ENCODE data around the gene PHF2.

The PHF2 gene

DNA sequence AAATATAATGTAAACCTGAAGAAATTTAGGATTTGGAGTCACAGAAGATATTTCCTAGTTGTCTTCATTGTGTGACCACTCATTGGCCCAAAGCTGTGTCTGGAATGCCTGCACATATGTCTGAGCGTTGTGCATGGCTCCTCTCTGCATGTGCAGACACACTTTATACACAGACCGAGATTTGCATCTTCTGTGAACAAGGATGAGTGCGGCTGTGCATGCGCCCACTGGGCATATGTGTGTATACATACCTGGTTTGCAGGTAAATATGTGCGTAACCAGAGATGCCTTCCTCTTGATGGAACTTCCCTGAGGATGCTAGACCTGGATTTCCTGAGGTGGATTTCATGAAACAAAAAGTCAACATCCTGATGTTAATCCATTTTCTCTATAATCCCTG is 19.1 kb downstream of the PHF2 start:
- peak in 6 of 42 donors; percentile 5 to 24 (median 14) for DNase-seq
- intact Hi-C loops (cut with DNase I), result no loop called here

DNA sequence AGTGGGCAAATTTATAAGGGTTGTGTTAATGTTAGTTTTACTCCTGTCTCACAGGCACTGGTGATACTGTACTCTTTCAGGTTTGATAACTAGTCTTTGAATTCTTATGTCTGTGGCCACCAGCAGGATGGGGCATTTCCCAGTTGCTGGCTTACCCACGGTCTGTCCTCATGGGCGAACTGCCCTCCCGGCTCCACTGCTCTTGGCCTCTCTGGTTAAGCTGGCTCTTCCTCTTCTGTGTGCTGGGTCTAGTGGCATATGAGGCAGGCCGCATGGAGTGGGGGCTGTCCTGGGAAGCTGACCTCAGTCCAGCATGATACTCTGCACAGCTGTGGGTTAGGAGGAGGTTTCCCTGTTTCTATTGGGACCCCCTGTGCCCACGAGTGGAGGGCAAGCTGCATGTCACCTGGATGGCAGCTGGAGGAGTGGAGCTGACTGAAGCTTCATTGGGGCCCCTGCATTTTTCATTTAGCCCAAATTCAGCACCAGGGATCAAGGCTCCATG is 19.5 kb downstream of the PHF2 start:
- DNase-seq, result peak in 5 of 42 donors; percentile 1 to 24 (median 16)
- intact Hi-C loops (cut with DNase I), result no loop called here

DNA sequence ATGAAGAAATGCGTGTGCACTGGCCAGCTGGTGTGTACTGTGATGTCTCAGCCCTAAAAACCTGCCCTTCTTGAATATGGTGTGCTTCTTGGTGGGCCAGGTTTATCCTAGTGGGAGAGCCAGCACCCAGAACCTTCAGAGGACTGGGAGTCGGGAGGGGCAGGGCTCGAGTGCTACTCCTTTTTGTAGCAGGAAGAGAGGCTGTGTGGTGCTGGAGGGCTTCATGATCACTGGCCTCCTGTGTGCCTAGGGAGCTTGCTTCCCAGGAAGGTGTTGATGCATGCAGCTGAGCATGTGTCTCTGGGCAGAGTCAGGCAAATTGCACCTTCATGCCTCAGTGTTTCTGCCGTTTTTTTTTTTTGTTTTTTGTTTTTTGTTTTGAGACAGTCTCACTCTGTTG is 20.0 kb downstream of the PHF2 start:
- DNase-seq, result peak in 4 of 42 donors; percentile 3 to 26 (median 12)
- intact Hi-C loops (cut with DNase I), result no loop called here

DNA sequence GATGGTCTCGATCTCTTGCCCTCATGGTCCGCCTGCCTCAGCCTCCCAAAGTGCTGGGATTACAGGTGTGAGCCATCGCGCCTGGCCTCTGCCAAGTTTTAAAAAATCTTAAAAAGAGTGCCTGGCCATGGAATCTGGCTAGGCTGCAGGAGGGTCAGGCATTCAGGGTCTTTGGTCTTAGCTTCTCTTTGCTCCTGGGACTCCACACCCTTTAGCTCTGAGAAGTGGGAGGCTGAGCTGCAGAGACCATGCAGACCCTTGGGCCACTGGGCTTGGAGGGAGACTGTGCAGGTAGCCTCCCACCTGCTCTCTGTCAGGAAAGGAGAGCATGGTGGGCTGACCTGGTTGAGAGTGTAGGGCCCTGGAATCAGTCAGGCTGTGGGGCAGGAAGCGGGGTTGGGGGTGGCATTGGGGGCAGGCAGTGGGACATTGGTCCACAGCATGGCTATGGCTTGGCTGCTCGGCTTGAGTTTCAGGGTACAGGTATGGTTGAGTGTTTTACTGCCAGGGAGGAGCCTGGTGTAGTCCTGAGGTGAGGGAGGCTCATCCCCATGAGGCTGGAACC is 20.8 kb downstream of the PHF2 start:
- intact Hi-C loops (cut with DNase I), result no loop called here
- DNase-seq, result peak in 9 of 42 donors; percentile 2 to 30 (median 8)

DNA sequence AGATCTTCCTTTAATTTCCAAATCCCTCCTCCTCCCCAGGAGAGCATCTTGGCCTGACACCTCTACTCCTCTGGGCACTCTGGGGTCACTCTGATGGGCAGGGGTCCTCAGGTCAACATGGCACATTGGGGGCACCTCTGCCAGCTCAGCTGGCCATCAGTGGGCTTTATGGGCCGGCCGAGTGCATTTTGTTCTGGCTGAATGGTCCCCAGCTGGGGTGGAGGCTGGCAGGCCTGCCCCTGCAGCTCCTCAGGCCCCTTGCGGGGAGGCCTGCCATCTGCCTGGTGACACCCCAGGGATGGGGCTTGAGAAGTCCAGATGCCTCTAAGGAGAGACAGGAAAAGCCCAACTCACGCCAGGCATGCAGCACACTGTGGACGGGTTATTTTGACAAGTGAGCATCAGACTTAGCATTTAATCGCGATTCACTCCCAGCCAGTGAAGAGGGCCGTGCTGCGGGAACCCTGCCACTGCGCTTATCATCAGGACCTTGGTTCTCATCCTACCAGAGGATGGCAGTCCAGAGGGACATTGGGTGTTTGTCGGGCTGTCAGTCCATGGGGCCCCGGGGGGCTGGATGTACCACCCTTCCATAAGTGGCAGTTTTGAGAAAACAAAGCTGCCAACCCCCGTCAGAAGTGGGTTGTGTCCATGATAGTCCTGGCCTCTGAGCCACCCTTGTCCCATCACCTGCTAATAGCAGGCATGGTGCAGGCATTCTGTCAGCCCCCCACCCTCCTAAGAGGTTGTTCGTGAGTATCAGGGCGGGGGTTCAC is 21.7 kb downstream of the PHF2 start:
- intact Hi-C loops (cut with DNase I), result no loop called here
- DNase-seq, result peak in 10 of 42 donors; percentile 5 to 33 (median 13)

DNA sequence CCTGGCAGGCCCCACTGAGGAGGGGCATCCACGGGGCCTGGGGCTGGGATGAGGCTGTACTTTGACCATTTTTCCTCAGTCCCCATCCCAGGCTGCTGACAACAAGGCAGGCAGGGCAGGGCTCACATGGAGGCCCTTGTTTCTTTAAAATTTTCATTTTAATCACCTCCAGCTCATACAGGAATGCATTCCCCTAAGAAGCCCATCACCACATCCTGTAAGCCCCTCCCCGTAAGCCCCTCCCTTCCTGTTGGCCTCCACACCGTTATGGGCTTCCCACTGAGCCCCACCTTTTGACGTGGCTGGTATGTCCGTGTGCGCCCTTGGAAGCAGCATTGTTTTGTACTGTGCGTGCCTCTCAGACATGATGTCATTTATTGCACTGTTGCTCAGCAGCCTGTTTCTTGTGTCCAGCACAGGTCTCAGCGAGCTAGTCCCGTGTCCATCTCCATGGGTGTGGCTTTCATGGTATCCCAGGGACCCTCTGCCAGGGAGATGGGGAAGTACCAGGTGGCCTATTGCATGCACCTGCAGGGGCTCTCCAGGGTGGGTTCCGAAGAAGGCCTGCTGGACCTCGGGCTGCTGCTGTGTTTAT is 22.4 kb downstream of the PHF2 start:
- peak in 5 of 42 donors; percentile 3 to 32 (median 7) for DNase-seq
- intact Hi-C loops (cut with DNase I), result no loop called here

DNA sequence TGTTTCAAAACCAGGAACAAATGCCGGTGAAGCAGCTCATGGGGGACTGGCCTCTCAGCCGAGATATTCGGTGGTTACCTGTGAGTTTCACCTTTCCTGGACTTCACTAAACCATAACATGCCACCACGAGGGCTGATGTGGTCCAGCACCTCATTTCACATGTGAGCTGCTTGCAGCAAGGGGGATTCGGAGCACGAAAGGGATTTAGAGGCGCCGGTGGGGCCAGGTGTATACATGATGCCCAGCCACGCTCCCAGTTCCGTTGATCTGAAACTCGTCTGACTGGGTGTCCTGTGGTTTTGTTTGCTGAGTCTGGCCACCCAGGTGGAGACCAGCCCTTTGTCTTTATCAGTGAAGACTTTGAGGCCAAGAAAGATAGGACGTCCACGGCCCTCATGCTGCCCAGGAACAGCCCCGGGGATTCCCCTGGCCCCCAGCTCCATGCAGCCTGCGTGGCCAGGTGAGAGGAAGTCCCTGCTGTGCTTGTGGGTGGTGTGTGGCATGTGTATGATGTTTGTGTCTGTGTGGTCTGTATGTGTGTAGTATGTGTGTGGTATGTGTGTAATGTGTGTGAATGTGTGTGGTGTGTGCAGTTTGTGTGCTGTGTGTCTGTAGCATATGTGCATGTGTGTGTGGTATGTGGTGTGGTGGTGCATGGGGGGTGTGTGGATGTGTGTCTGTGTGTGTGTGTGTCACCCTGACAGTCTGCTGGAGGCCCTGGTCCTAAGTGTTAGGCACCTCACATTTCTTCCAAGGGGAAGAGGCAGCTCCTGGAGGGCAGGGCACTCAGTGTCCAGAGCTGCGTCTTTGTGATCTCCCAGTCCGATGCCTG is 23.4 kb downstream of the PHF2 start:
- intact Hi-C loops (cut with DNase I), result no loop called here
- peak in 7 of 42 donors; percentile 8 to 29 (median 14) for DNase-seq

DNA sequence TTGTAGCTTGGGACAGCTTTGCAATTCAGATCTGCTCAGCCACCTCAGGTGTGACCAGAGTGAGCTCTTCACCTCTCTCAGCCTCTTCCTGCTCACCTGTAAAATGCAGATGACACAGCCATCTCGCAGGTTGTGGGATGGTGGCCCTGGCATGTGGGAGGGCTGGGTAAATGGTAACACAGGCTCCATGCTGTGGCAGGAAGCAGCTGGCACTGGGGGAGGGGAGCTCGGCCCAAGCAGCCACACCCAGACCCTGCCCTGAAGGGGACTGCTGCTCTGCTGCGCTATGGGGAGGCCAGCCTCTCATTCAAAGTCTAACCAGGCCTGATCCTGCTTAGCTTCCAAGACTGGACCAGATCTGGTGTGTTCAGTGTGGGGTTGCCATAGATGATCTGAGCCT is 24.1 kb downstream of the PHF2 start:
- peak in 3 of 42 donors; percentile 18 to 36 (median 23) for DNase-seq
- intact Hi-C loops (cut with DNase I), result no loop called here

DNA sequence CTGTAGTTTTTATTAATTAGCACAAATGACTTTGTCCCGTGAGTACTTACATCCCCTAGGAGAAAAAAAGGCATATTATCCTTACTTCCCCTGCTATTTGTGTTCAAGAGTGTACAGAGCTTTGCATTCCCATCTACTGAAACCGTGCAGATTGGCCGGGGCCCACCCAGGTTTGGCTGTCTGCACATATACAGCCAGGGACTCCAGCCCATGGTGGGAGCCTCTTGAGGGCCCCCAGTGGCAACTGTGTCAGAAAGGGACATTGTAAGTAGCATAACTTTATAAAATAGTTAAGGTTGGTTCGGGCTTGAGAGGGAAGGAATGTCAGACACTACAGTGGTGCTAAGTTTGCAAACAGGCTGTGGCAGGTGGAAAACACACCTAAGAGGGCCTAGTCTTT is 24.7 kb downstream of the PHF2 start:
- peak in 3 of 42 donors; percentile 20 to 36 (median 25) for DNase-seq
- intact Hi-C loops (cut with DNase I), result no loop called here

DNA sequence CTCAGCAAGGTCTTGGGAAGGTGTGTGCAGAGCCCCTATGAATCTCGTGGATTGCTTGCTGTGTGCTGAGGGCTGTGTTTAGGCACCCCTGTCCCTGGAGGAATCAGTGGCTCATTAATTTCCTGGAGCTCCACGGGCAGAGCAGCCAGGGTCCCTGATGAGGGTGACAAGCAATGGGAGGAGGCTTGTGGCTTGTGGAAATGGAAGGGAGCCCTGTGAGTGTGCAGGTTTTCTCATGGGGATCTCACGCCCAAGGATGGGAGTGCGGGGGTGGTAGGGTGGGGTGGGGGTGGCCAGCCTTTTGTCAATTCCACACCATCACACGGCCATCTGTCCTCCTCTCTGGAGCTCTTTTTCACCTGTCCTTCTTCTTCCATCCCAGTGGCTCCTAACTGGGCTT is 25.3 kb downstream of the PHF2 start:
- peak in 3 of 42 donors; percentile 10 to 22 (median 16) for DNase-seq

DNA sequence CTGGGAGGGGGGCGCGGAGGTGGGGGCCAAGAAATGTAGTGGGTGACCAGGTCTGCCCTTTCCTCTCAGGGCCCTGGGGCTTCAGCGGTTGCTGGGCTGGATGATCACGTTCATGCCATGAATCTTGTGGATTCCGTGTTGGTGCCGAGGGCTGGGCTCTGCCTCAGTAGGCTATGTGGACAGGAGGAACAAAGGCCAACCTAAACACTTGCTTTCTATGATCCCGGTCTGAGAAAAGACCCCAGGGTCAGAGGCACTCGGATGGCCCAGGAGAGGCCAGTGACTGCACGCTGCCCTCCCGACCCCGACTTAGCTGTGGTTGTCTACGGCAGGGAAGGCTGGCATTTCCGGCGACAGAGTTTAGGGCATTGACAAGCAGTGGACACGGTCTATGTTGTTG is 26.6 kb downstream of the PHF2 start:
- intact Hi-C loops (cut with DNase I), result no loop called here
- peak in 1 of 42 donors; percentile 40 for DNase-seq

More for the DNA sequence above, 25.3 kb downstream of the PHF2 start:
- intact Hi-C loops (cut with DNase I), result no loop called here

DNA sequence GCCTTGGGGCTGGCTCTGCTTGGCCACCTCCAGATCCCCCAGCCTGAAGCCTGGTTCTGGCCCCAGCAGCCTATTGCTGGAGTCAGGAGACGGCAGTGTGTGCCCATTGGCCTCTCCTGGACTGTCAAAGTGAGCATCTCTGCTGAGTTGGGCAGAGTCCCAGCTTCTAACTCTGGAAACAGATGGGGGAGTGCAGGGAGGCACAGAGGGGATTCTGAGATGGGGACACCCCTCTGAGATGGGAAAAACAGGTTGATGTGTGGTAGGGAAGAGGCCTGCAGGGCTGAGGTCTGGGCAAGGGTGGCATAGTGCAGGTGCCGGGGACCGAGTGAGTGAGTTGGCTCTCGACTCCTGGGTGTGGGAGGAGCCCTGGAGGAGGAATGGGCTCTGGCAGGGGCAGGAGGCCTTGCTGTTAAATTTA is 27.5 kb downstream of the PHF2 start:
- peak in 4 of 42 donors; percentile 7 to 37 (median 20) for DNase-seq
- intact Hi-C loops (cut with DNase I), result no loop called here

DNA sequence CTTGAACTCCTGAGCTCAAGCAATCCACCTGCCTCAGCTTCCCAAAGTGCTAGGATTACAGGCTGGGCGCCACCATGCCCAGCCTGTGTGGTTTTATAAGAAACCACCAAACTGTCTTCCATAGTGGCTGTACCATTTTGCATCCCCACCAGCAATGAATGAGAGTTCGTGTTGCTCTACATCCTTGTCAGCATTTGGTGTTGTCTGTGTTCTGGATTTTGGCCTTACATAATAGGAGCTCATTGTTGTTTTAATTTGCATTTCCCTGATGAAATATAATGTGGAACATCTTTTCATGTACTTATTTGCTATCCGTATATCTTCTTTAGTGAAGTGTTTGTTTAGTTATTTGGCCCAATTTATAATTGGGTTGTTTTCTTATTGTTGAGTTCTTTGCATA is 29.8 kb downstream of the PHF2 start:
- DNase-seq, result peak in 1 of 42 donors; percentile 6
- intact Hi-C loops (cut with DNase I), result no loop called here

DNA sequence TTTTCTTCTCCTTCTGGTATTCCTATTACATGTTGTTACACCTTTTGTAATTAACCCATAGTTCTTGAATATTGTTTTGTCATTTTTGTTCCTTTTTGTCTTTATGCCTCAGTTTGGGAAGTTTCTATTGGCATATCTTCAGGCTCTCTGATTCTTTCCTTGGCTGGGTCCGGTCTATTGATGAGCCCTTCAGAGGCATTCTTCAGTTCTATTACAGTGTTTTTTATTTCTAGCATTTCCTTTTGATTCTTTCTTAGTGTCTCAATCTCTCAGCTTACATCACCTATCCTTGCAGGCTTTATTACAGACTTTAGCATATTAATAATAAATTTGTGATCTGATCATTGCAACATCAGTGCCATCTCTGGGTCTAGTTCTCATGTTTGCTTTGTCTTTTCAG is 33.8 kb downstream of the PHF2 start:
- no peak for DNase-seq
- intact Hi-C loops (cut with DNase I), result no loop called here

DNA sequence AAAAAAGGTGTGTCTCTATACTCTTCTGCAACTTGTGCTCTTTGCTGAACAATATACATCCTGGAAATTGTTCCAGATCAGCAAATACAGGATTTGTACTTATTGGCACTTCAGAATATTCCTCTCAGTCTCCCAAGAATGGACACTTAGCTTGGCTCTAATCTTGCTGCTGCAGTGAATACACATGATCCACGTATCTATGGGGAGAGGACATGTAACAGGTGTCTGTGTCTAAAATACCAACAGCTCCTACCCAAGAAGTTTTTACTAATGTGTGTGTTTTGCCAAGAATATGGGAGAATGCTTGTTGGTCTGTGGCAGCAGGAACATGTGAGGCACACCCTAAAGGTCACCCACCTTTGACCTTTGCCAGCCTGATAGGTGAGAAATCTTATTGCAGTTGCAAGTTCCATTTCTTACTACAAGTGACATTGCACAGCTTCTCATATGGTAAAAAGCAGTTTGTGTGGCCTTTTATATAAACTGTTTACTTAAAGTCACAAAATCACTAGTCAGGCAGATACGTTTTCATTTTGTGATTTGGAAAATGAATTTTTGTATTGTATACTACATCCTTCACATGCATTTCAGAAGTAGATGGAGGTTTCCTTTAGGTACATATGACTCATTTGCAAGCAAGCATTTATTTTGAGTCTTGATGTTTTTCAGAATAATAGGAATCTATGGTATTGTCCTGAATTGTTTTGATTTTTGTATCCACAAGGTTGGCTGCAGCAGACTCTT is 35.8 kb downstream of the PHF2 start:
- intact Hi-C loops (cut with DNase I), result no loop called here
- no peak for DNase-seq

DNA sequence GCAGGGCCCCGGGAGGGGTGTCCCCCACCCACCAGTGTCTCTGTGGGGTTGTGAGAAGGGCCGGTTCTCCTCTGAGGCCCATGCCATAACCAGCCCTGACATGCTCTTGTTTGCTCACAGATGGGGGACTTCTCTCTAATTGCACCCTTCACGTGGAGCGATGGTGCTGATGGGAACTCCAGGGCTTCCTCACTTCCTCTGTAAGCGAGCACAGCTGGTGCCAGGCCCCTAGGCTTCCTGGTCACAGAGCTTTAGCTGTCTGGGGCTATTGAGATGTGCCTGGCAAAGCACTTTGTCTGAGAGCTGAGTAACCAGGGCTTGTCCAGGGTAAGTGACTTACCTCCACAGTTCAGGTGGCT is 36.4 kb downstream of the PHF2 start:
- DNase-seq, result peak in 5 of 42 donors; percentile 1 to 35 (median 22)
- intact Hi-C loops (cut with DNase I), result no loop called here

DNA sequence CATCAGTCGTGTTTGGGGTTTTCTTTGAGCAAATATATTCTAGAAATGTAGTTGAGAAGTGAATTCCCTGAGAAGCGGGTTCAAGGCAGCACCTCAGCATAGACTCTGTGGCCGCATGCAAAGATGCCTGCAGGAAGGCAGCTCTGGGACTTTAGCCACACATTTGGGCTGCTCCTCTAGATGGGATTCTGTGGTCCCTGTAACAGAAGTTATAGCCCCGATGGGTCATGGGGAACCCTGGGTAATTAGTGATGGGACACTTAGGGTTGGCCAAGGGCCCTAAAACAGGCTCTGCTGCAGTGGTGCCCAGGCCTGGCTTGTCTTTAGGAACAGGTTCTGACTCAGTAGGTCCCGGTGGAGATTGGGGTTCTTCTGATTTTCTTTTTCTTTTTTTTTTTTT is 36.8 kb downstream of the PHF2 start:
- peak in 2 of 42 donors; percentile 1 to 9 for DNase-seq
- intact Hi-C loops (cut with DNase I), result no loop called here

DNA sequence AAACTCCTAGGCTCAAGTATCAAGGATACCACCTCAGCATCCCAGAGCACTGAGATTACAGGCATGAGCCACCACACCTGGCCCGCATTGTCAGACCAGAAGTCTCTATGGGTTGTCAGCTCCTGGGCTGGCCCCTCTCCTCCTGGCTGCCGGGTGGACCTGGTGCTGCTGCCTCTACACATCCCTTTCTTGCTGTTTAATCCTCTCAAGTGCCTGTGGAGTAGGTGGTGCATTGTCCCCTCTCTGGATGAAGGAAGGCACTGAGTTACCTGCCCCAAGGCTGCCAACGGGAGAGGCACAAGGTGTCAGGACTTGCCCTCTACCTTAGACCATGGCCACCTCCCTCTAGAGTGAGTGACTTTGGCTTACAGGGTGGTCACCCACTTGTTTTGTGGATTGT is 37.4 kb downstream of the PHF2 start:
- intact Hi-C loops (cut with DNase I), result no loop called here
- DNase-seq, result peak in 4 of 42 donors; percentile 2 to 19 (median 6)

Measured in head of caudate nucleus (tissue), 42 donors.